ENCODE results near the gene KRTAP9-2. TPM values are rescaled to one million over a fixed set of nuclear protein-coding genes. Genes with fewer than 3 reads are reported as not detected.

KRTAP9-2 gene
- total RNA-seq, 1 donor from 2014 or later = not detected

DNA sequence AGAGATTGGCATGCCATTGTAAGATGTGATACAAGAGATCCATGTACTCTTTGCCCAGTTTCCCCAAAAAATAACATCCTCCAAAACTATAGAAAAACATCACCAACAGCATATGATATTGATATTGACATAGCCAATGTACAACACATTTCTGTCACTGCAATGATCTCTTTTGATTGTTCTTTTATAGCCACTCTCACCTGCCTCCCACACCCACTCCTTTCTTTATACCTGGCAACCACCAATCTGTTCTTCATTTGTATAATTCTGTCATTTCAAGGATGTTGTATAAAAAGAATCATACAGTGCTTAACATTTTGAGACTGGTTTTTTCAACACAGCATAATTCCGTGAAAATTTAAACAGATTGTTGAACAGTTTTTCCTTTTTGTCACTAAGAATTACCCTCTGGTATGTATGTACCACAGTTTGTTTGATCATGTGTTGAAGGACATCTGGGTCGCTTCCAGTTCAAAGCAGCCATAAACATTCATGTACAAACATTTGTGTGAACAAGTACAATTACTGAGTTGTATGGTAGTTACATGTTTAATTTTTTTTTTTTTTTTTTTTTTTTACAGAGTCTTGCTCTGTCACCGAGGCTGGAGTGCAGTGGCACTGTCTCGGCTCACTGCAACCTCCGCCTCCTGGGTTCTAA lies 26.9 kb upstream of the KRTAP9-2 start:
- Mint-ChIP-seq H3K27ac (no peak overlapping the region), H3K4me1 (no peaks in the 10 kb centered on the region), H3K36me3 (ENCODE audit: low read depth) (no peaks in the 10 kb centered on the region), H3K4me3 (no peak overlapping the region), H3K9me3 (peaks cover 8% of the 10 kb centered on the region), H3K27me3 (peaks cover 5% of the 10 kb centered on the region)
- ChIA-PET CTCF (no interaction called here), POLR2A (no interaction called here)
- intact Hi-C loops (cut with micrococcal nuclease) = no loop called here
- no peak for TF ChIP-seq CTCF (IDR thresholded peaks at IDR 0.05)
- DNase-seq (no peak), ATAC-seq (ENCODE audit: low read depth) (no peak)

DNA sequence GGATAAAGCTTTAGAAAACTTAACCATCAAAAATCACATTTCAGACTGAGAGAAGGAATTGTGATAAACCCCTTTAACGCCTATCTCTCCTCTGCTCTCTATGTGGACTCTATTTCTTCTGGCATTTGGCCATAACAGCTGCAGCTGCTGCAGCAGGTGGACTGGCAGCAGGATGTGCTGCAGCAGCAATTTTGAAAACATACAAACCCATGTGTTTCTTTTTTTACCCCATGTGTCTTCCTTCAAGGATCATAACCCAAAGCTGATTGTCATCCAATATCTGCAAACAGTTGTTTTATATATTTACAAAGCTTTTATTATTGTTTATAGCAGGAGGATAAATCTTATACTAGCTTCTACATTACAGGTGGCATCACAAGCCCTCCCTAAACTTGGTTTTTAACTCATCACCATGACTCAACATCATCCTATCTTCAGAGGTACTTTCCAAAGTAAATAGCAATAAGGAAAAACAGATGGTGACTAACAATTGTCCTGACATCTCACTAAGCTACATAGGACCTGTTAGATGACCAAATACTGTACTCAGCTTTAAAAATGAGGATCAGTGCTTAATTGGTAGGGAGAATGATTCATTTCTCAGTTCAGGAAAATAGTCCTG lies 14.5 kb upstream of the KRTAP9-2 start:
- ChIA-PET POLR2A (no interaction called here), CTCF (interaction anchor here (0.6 kb wide), 1 partner anchor 345 kb away, joined by 4 read pairs; no protein-coding TSS in a partner anchor)
- H3K27ac Mint-ChIP-seq = no peak overlapping the region
- DNase-seq (no peak), ATAC-seq (ENCODE audit: low read depth) (no peak)
- no peaks in the 10 kb centered on the region for H3K36me3 Mint-ChIP-seq (ENCODE audit: low read depth)
- peaks cover 36% of the 10 kb centered on the region for H3K27me3 Mint-ChIP-seq
- no peak overlapping the region for H3K4me3 Mint-ChIP-seq
- intact Hi-C loops (cut with micrococcal nuclease) = no loop called here
- TF ChIP-seq CTCF (IDR thresholded peaks at IDR 0.05) = no peak
- H3K4me1 Mint-ChIP-seq = peaks cover 5% of the 10 kb centered on the region
- H3K9me3 Mint-ChIP-seq = no peaks in the 10 kb centered on the region

DNA sequence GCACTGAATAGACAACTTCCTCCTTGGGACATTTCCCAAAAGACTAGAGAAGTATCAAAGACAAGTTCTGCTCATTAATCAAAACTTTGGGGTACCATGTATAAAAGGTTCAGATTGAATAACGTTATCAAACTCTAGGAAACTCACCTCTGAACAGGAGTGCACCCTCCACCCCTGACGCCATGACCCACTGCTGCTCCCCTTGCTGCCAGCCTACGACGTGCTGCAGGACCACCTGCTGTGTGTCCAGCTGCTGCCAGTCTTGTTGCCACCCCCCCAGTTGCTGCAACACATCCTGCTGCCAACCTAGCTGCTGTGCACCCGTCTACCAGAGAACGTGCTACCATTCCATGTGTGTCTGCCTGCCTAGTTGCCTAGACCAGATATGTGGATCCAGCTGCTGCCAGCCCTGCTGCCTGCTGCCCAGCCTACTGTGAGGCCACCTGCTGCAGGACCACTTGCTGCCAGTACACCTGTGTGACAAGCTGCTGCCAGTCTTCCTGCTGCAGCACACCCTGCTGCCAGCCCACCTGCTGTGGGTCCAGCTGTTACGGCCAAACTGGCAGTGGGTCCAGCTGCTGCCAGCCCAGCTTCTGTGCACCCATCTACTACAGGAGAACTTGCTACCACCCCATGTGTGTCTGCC lies 13.8 kb upstream of the KRTAP9-2 start:
- H3K9me3 Mint-ChIP-seq = no peaks in the 10 kb centered on the region
- H3K4me3 Mint-ChIP-seq = no peak overlapping the region
- no peak overlapping the region for H3K27ac Mint-ChIP-seq
- ATAC-seq (ENCODE audit: low read depth) (no peak), DNase-seq (no peak)
- H3K27me3 Mint-ChIP-seq = peaks cover 35% of the 10 kb centered on the region
- intact Hi-C loops (cut with micrococcal nuclease) = no loop called here
- peaks cover 5% of the 10 kb centered on the region for H3K4me1 Mint-ChIP-seq
- POLR2A ChIA-PET = no interaction called here
- CTCF ChIA-PET = no interaction called here
- no peak for TF ChIP-seq CTCF (IDR thresholded peaks at IDR 0.05)
- no peaks in the 10 kb centered on the region for H3K36me3 Mint-ChIP-seq (ENCODE audit: low read depth)

DNA sequence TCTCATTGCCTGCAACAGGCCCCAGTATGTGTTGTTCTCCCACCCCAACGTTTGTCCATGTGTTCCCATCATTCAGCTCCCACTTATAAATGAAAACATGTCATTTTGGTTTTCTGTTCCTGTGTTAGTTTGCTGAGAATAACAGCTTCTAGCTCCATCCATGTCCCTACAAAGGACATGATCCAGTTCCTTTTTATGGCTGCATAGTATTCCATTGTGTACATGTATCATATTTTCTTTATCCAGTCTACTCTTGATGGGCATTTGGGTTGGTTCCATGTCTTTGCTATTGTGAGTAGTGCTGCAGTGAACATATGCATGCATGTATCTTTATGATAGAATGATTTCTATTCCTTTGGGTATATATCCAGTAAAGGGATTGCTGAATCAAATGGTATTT lies 10.8 kb upstream of the KRTAP9-2 start:
- peaks cover 25% of the 10 kb centered on the region for H3K27me3 Mint-ChIP-seq
- intact Hi-C loops (cut with micrococcal nuclease) = no loop called here
- ATAC-seq (ENCODE audit: low read depth) (no peak), DNase-seq (no peak)
- ChIA-PET POLR2A (no interaction called here), CTCF (no interaction called here)
- peaks cover 5% of the 10 kb centered on the region for H3K4me1 Mint-ChIP-seq
- no peaks in the 10 kb centered on the region for H3K36me3 Mint-ChIP-seq (ENCODE audit: low read depth)
- peaks cover 2% of the 10 kb centered on the region for H3K9me3 Mint-ChIP-seq
- no peak for TF ChIP-seq CTCF (IDR thresholded peaks at IDR 0.05)
- no peak overlapping the region for H3K4me3 Mint-ChIP-seq
- H3K27ac Mint-ChIP-seq = no peak overlapping the region

GRCh38 chr17:41223821-41224220 lies 2.6 kb upstream of the KRTAP9-2 start:
- Mint-ChIP-seq H3K9me3 (peaks cover 2% of the 10 kb centered on the region), H3K27ac (no peak overlapping the region), H3K27me3 (peaks cover 33% of the 10 kb centered on the region), H3K4me1 (peaks cover 1% of the 10 kb centered on the region), H3K36me3 (ENCODE audit: low read depth) (no peaks in the 10 kb centered on the region), H3K4me3 (no peak overlapping the region)
- ChIA-PET POLR2A (no interaction called here), CTCF (no interaction called here)
- DNase-seq (no peak), ATAC-seq (ENCODE audit: low read depth) (no peak)
- no peak for TF ChIP-seq CTCF (IDR thresholded peaks at IDR 0.05)
- intact Hi-C loops (cut with micrococcal nuclease) = no loop called here
